Measurements from ENCODE around the gene POLD3.

Gene POLD3

DNA sequence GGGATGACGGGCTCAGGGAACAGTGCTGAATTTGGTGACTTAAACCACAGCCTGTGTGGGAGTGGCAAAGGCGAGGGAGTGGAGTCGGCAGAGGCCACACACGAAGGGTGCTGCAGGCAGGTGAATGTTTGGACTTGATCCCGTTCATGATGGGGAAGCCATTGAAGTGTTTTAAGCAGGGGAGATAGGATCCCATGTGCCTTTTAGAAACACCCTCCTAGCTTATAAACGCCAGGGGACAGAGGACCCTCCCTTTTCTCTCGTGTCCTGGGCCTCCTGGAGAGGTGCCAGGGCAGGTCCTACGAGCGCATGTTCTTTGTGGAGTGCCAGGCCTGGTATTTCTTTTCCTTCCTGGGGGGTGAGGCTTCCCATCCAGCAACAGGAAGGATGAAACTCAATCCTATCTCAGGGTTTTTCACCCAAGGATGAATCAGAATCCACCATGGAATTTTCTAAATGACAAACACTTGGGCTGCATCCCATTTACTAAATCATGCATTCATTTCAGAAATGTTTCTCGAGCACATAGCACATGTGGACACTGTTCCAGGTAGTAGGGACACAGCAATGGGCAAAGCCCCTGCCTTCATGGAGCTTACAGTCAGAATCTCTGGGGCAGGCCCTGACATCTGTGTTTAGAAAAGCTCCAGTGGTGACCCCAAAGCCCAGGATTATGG, 79.3 kb downstream of the POLD3 start:
- H4K20me1 ChIP-seq (ENCODE audit: insufficient read depth, low read length): no peaks in the 10 kb centered on the region
- H3K36me3 ChIP-seq (replicated peaks; ENCODE audit: low read depth, low read length): peaks cover 6% of the 10 kb centered on the region
- H2AFZ ChIP-seq (ENCODE audit: low read depth, low read length): no peak overlapping the region
- no peak overlapping the region for H3K4me2 ChIP-seq (ENCODE audit: low read length)
- H3K27me3 ChIP-seq (ENCODE audit: low read depth, low read length): no peaks in the 10 kb centered on the region
- no peaks in the 10 kb centered on the region for H3K79me2 ChIP-seq (ENCODE audit: low read length)
- H3K9me3 ChIP-seq (ENCODE audit: insufficient read depth, low read length): no peaks in the 10 kb centered on the region
- H3K4me3 ChIP-seq (ENCODE audit: low read length): no peak overlapping the region
- TF ChIP-seq CTCF (IDR thresholded peaks at IDR 0.05; ENCODE audit: low read depth, low read length): no peak
- no peak for TF ChIP-seq EZH2phosphoT487 (IDR thresholded peaks at IDR 0.05; ENCODE audit: low read depth)
- no peak overlapping the region for H3K27ac ChIP-seq (ENCODE audit: low read length)
- H3K9ac ChIP-seq (ENCODE audit: low read length): no peak overlapping the region
- H3K4me1 ChIP-seq (ENCODE audit: low read length): no peaks in the 10 kb centered on the region

- H2AFZ ChIP-seq (ENCODE audit: low read depth, low read length): no peak overlapping the region
- no peaks in the 10 kb centered on the region for H3K9me3 ChIP-seq (ENCODE audit: insufficient read depth, low read length)
- no peak overlapping the region for H3K9ac ChIP-seq (ENCODE audit: low read length)
- TF ChIP-seq CTCF (IDR thresholded peaks at IDR 0.05; ENCODE audit: low read depth, low read length) (no peak), EZH2phosphoT487 (IDR thresholded peaks at IDR 0.05; ENCODE audit: low read depth) (no peak)
- H3K36me3 ChIP-seq (replicated peaks; ENCODE audit: low read depth, low read length): peaks cover 6% of the 10 kb centered on the region
- no peaks in the 10 kb centered on the region for H3K27me3 ChIP-seq (ENCODE audit: low read depth, low read length)
- H3K4me1 ChIP-seq (ENCODE audit: low read length): no peaks in the 10 kb centered on the region
- no peaks in the 10 kb centered on the region for H4K20me1 ChIP-seq (ENCODE audit: insufficient read depth, low read length)
- no peak overlapping the region for H3K4me2 ChIP-seq (ENCODE audit: low read length)
- H3K79me2 ChIP-seq (ENCODE audit: low read length): no peaks in the 10 kb centered on the region
- H3K27ac ChIP-seq (ENCODE audit: low read length): no peak overlapping the region
- no peak overlapping the region for H3K4me3 ChIP-seq (ENCODE audit: low read length)
These were observed 80.1 kb downstream of the POLD3 start for GRCh38 chr11:74672332-74672955.

- H3K4me1 ChIP-seq (ENCODE audit: low read length): no peaks in the 10 kb centered on the region
- no peaks in the 10 kb centered on the region for H3K9me3 ChIP-seq (ENCODE audit: insufficient read depth, low read length)
- TF ChIP-seq EZH2phosphoT487 (IDR thresholded peaks at IDR 0.05; ENCODE audit: low read depth): no peak
- no peaks in the 10 kb centered on the region for H3K27me3 ChIP-seq (ENCODE audit: low read depth, low read length)
- no peaks in the 10 kb centered on the region for H4K20me1 ChIP-seq (ENCODE audit: insufficient read depth, low read length)
- no peaks in the 10 kb centered on the region for H3K79me2 ChIP-seq (ENCODE audit: low read length)
- no peak overlapping the region for H2AFZ ChIP-seq (ENCODE audit: low read depth, low read length)
- no peak overlapping the region for H3K4me2 ChIP-seq (ENCODE audit: low read length)
- H3K9ac ChIP-seq (ENCODE audit: low read length): no peak overlapping the region
- H3K36me3 ChIP-seq (replicated peaks; ENCODE audit: low read depth, low read length): peaks cover 6% of the 10 kb centered on the region
- no peak overlapping the region for H3K4me3 ChIP-seq (ENCODE audit: low read length)
- no peak overlapping the region for H3K27ac ChIP-seq (ENCODE audit: low read length)
These were observed 80.7 kb downstream of the POLD3 start for GRCh38 chr11:74672956-74673692.

GRCh38 chr11:74673693-74674360, 81.4 kb downstream of the POLD3 start:
- Histone ChIP-seq H3K27me3 (ENCODE audit: low read depth, low read length) (no peaks in the 10 kb centered on the region), H3K36me3 (replicated peaks; ENCODE audit: low read depth, low read length) (peaks cover 6% of the 10 kb centered on the region), H2AFZ (ENCODE audit: low read depth, low read length) (no peak overlapping the region), H3K9me3 (ENCODE audit: insufficient read depth, low read length) (no peaks in the 10 kb centered on the region), H3K4me2 (ENCODE audit: low read length) (no peak overlapping the region), H3K4me1 (ENCODE audit: low read length) (no peaks in the 10 kb centered on the region), H3K9ac (ENCODE audit: low read length) (no peak overlapping the region), H4K20me1 (ENCODE audit: insufficient read depth, low read length) (no peaks in the 10 kb centered on the region), H3K4me3 (ENCODE audit: low read length) (no peak overlapping the region), H3K27ac (ENCODE audit: low read length) (no peak overlapping the region), H3K79me2 (ENCODE audit: low read length) (no peaks in the 10 kb centered on the region)
- TF ChIP-seq EZH2phosphoT487 (IDR thresholded peaks at IDR 0.05; ENCODE audit: low read depth): no peak
- no peak for TF ChIP-seq CTCF (IDR thresholded peaks at IDR 0.05; ENCODE audit: low read depth, low read length)
